IPS-18c (cell line): ENCODE data around the gene UTP25.
"Not testable (repeated sequence)": the region's sequence is repeated elsewhere in the genome, so short reads cannot be mapped to it uniquely, and the experiment has no call there.

Experiments
- H3K4me3 ChIP-seq: 2 replicates; pipeline ENCODE4 v1.7.0; 2013; ENCODE audit warnings: low read depth, mild to moderate bottlenecking, low read length, moderate library complexity; ENCODE audit not compliant: insufficient read depth
- H3K9me3 ChIP-seq: one replicate; pipeline ENCODE4 v1.6.1; 2013; ENCODE audit warnings: mild to moderate bottlenecking, low read length, moderate library complexity; ENCODE audit not compliant: control insufficient read depth, insufficient read depth

The UTP25 gene

GRCh38 chr1:209827384-209828262, at the start of gene UTP25:
Gene UTP25 (plus strand): TSS chr1:209827972. CDS start chr1:209828064, 92 bp downstream.
- Histone ChIP-seq H3K9me3 (no peaks in the 10 kb centered on the region), H3K4me3 (peak within 1 kb of the TSS; percentile 60)

GRCh38 chr1:209778102-209778501, 49.7 kb upstream of the UTP25 start:
- no peaks in the 10 kb centered on the region for H3K9me3 ChIP-seq
- H3K4me3 ChIP-seq, result no peak overlapping the region

- Histone ChIP-seq H3K4me3 (no peak overlapping the region), H3K9me3 (no peaks in the 10 kb centered on the region)
Measured at GRCh38 chr1:209780268-209780667, 47.5 kb upstream of the UTP25 start.

GRCh38 chr1:209783386-209783785, 44.4 kb upstream of the UTP25 start:
- Histone ChIP-seq H3K4me3 (0 out of 2 replicates have a peak overlapping the region, but pooled peaks have one; percentile 77), H3K9me3 (no peaks in the 10 kb centered on the region)

- Histone ChIP-seq H3K9me3 (no peaks in the 10 kb centered on the region), H3K4me3 (peak within 1 kb of the TSS; percentile 77)
Measured at GRCh38 chr1:209784265-209785169, 43.3 kb upstream of the UTP25 start, which contains the start of gene C1orf74. Gene C1orf74 (minus strand): TSS chr1:209784559. CDS start chr1:209783634, 925 bp downstream.

GRCh38 chr1:209785592-209785991, 42.2 kb upstream of the UTP25 start:
- no peaks in the 10 kb centered on the region for H3K9me3 ChIP-seq
- no peak overlapping the region for H3K4me3 ChIP-seq

- no peak overlapping the region for H3K4me3 ChIP-seq
- H3K9me3 ChIP-seq, result no peaks in the 10 kb centered on the region
Measured at GRCh38 chr1:209786146-209786545, 41.6 kb upstream of the UTP25 start.

- H3K9me3 ChIP-seq, result no peaks in the 10 kb centered on the region
- H3K4me3 ChIP-seq, result no peak overlapping the region
Measured at GRCh38 chr1:209787551-209787950, 40.2 kb upstream of the UTP25 start.

GRCh38 chr1:209789245-209789644, 38.5 kb upstream of the UTP25 start:
- Histone ChIP-seq H3K4me3 (no peak overlapping the region), H3K9me3 (no peaks in the 10 kb centered on the region)

GRCh38 chr1:209790286-209791193, 37.2 kb upstream of the UTP25 start:
- H3K4me3 ChIP-seq, result no peak overlapping the region
- H3K9me3 ChIP-seq, result no peaks in the 10 kb centered on the region

- H3K9me3 ChIP-seq, result no peaks in the 10 kb centered on the region
- H3K4me3 ChIP-seq, result no peak overlapping the region
Measured at GRCh38 chr1:209791920-209792319, 35.9 kb upstream of the UTP25 start.

- not testable (repeated sequence) for H3K4me3 ChIP-seq
Measured at GRCh38 chr1:209793711-209794110, 34.1 kb upstream of the UTP25 start.

GRCh38 chr1:209797978-209798639, 29.7 kb upstream of the UTP25 start:
- H3K9me3 ChIP-seq, result no peaks in the 10 kb centered on the region
- no peak overlapping the region for H3K4me3 ChIP-seq

More at GRCh38 chr1:209793711-209794110, 34.1 kb upstream of the UTP25 start:
- H3K9me3 ChIP-seq, result not testable (repeated sequence)

GRCh38 chr1:209800984-209801834, 26.6 kb upstream of the UTP25 start:
- no peak overlapping the region for H3K4me3 ChIP-seq
- H3K9me3 ChIP-seq, result no peaks in the 10 kb centered on the region

- H3K4me3 ChIP-seq, result no peak overlapping the region
- H3K9me3 ChIP-seq, result no peaks in the 10 kb centered on the region
Measured at GRCh38 chr1:209802117-209802779, 25.5 kb upstream of the UTP25 start.
